Measurements from ENCODE around the gene CCND2. TPM values are rescaled to one million over a fixed set of nuclear protein-coding genes. Genes with fewer than 3 reads are reported as not detected.

Gene CCND2
- total RNA-seq, 2 experiments from 2014 or later = 159 to 163 TPM

- no peaks in the 10 kb centered on the region for H3K36me3 ChIP-seq (ENCODE audit: insufficient read depth, low read length)
- H3K4me1 Mint-ChIP-seq (ENCODE audit: low read depth) = no peaks in the 10 kb centered on the region
- ATAC-seq (ENCODE audit: poor library complexity) (no peak), DNase-seq (no peak)
- no peak overlapping the region for H3K27ac ChIP-seq (ENCODE audit: low read depth in 1 of 2, low read length in 2 of 2)
- H3K4me3 ChIP-seq (ENCODE audit: low read length) = no peak overlapping the region
- peaks cover 8% of the 10 kb centered on the region for H3K4me1 ChIP-seq (ENCODE audit: insufficient read depth, low read length)
- no peaks in the 10 kb centered on the region for H3K27me3 Mint-ChIP-seq
- intact Hi-C loops (cut with DNase I, micrococcal nuclease) = no loop called here
- H3K9me3 Mint-ChIP-seq = no peaks in the 10 kb centered on the region
- no peaks in the 10 kb centered on the region for H3K36me3 Mint-ChIP-seq (ENCODE audit: low read depth)
- no peak overlapping the region for H3K4me3 Mint-ChIP-seq
- H3K27ac Mint-ChIP-seq = no peak overlapping the region
- no peaks in the 10 kb centered on the region for H3K9me3 ChIP-seq (ENCODE audit: control insufficient read depth in 1 of 2, insufficient read depth in 1 of 2, low read length in 2 of 2)
- ChIA-PET CTCF (no interaction called here), POLR2A (no interaction called here)
- no peak for TF ChIP-seq CTCF (IDR thresholded peaks at IDR 0.05)
- no peaks in the 10 kb centered on the region for H3K27me3 ChIP-seq (ENCODE audit: control insufficient read depth in 1 of 2, insufficient read depth in 2 of 2, low read length in 2 of 2)
Observed at GRCh38 chr12:4227046-4227445, 46.5 kb upstream of the CCND2 start.

- H3K27ac ChIP-seq (ENCODE audit: low read depth in 1 of 2, low read length in 2 of 2) = no peak overlapping the region
Observed at GRCh38 chr12:4228122-4228580, 45.4 kb upstream of the CCND2 start.

GRCh38 chr12:4230526-4230925 lies 43.0 kb upstream of the CCND2 start:
- Mint-ChIP-seq H3K9me3 (no peaks in the 10 kb centered on the region), H3K36me3 (ENCODE audit: low read depth) (no peaks in the 10 kb centered on the region), H3K4me1 (ENCODE audit: low read depth) (no peaks in the 10 kb centered on the region), H3K27ac (no peak overlapping the region), H3K4me3 (no peak overlapping the region), H3K27me3 (no peaks in the 10 kb centered on the region)
- H3K27ac ChIP-seq (ENCODE audit: low read depth in 1 of 2, low read length in 2 of 2) = no peak overlapping the region
- H3K4me1 ChIP-seq (ENCODE audit: insufficient read depth, low read length) = no peaks in the 10 kb centered on the region
- TF ChIP-seq CTCF (IDR thresholded peaks at IDR 0.05) = no peak
- H3K9me3 ChIP-seq (ENCODE audit: control insufficient read depth in 1 of 2, insufficient read depth in 1 of 2, low read length in 2 of 2) = no peaks in the 10 kb centered on the region
- no peaks in the 10 kb centered on the region for H3K27me3 ChIP-seq (ENCODE audit: control insufficient read depth in 1 of 2, insufficient read depth in 2 of 2, low read length in 2 of 2)
- no peak for DNase-seq
- no peaks in the 10 kb centered on the region for H3K36me3 ChIP-seq (ENCODE audit: insufficient read depth, low read length)
- ChIA-PET POLR2A (no interaction called here), CTCF (no interaction called here)
- intact Hi-C loops (cut with DNase I, micrococcal nuclease) = no loop called here
- H3K4me3 ChIP-seq (ENCODE audit: low read length) = no peak overlapping the region
- no peak for ATAC-seq (ENCODE audit: poor library complexity)

More at GRCh38 chr12:4228122-4228580, 45.4 kb upstream of the CCND2 start:
- no peaks in the 10 kb centered on the region for H3K27me3 ChIP-seq (ENCODE audit: control insufficient read depth in 1 of 2, insufficient read depth in 2 of 2, low read length in 2 of 2)
- H3K9me3 ChIP-seq (ENCODE audit: control insufficient read depth in 1 of 2, insufficient read depth in 1 of 2, low read length in 2 of 2) = no peaks in the 10 kb centered on the region
- ChIA-PET POLR2A (no interaction called here), CTCF (no interaction called here)
- intact Hi-C loops (cut with DNase I, micrococcal nuclease) = no loop called here
- no peaks in the 10 kb centered on the region for H3K36me3 ChIP-seq (ENCODE audit: insufficient read depth, low read length)
- Mint-ChIP-seq H3K36me3 (ENCODE audit: low read depth) (no peaks in the 10 kb centered on the region), H3K4me3 (no peak overlapping the region), H3K27me3 (no peaks in the 10 kb centered on the region), H3K27ac (no peak overlapping the region), H3K9me3 (no peaks in the 10 kb centered on the region), H3K4me1 (ENCODE audit: low read depth) (no peaks in the 10 kb centered on the region)
- H3K4me1 ChIP-seq (ENCODE audit: insufficient read depth, low read length) = peaks cover 8% of the 10 kb centered on the region
- H3K4me3 ChIP-seq (ENCODE audit: low read length) = no peak overlapping the region
- TF ChIP-seq CTCF (IDR thresholded peaks at IDR 0.05) = no peak
- ATAC-seq (ENCODE audit: poor library complexity) (no peak), DNase-seq (no peak)

Measured in CD4-positive, alpha-beta T cell (primary cell).